ENCODE measurements around the gene PDXP.

GRCh38 chr22:37697538-37697835 is 39.0 kb downstream of the PDXP start:
- TF ChIP-seq, protein P1, sequence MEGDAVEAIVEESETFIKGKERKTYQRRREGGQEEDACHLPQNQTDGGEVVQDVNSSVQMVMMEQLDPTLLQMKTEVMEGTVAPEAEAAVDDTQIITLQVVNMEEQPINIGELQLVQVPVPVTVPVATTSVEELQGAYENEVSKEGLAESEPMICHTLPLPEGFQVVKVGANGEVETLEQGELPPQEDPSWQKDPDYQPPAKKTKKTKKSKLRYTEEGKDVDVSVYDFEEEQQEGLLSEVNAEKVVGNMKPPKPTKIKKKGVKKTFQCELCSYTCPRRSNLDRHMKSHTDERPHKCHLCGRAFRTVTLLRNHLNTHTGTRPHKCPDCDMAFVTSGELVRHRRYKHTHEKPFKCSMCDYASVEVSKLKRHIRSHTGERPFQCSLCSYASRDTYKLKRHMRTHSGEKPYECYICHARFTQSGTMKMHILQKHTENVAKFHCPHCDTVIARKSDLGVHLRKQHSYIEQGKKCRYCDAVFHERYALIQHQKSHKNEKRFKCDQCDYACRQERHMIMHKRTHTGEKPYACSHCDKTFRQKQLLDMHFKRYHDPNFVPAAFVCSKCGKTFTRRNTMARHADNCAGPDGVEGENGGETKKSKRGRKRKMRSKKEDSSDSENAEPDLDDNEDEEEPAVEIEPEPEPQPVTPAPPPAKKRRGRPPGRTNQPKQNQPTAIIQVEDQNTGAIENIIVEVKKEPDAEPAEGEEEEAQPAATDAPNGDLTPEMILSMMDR (IDR thresholded peaks at IDR 0.05; ENCODE audit: low read depth, low read length, missing input control) = no peak
- TF ChIP-seq, protein P2, sequence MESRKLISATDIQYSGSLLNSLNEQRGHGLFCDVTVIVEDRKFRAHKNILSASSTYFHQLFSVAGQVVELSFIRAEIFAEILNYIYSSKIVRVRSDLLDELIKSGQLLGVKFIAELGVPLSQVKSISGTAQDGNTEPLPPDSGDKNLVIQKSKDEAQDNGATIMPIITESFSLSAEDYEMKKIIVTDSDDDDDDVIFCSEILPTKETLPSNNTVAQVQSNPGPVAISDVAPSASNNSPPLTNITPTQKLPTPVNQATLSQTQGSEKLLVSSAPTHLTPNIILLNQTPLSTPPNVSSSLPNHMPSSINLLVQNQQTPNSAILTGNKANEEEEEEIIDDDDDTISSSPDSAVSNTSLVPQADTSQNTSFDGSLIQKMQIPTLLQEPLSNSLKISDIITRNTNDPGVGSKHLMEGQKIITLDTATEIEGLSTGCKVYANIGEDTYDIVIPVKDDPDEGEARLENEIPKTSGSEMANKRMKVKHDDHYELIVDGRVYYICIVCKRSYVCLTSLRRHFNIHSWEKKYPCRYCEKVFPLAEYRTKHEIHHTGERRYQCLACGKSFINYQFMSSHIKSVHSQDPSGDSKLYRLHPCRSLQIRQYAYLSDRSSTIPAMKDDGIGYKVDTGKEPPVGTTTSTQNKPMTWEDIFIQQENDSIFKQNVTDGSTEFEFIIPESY (IDR thresholded peaks at IDR 0.05) = no peak

All from liver (tissue), 2 donors.